Activated CD4-positive, alpha-beta T cell treated with anti-CD3 and anti-CD28 coated beads for 48 hours (primary cell): Measurements from ENCODE around the gene SDK2.

ENCODE experiments used
- DNase-seq: peaks from one replicate; pipeline ENCODE4 v3.0.0-alpha.2; 2020

Gene SDK2

GRCh38 chr17:73605444-73605843, 38.8 kb downstream of the SDK2 start:
- DNase-seq: no peak

DNA sequence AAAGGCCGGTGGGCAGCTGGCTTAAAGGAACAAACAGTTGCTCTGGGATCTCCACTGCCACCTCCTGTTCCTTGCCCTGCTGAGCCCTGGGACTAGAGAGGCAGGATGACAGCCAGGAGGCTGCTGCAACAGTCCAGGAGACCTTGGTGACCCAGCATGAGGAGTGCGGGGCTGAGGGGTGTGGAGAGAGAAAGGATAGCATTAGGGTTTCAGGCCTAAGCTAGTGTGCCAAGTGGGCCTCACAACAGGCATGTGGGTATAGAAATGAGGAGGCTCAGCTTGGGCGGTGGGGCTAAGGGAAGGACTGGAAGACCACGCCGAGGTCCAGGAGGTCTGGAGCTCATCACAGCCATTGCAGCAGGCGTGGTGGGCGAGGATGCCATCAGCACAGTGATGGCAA, 39.8 kb downstream of the SDK2 start:
- no peak for DNase-seq

GRCh38 chr17:73603971-73604370, 40.3 kb downstream of the SDK2 start:
- no peak for DNase-seq

DNA sequence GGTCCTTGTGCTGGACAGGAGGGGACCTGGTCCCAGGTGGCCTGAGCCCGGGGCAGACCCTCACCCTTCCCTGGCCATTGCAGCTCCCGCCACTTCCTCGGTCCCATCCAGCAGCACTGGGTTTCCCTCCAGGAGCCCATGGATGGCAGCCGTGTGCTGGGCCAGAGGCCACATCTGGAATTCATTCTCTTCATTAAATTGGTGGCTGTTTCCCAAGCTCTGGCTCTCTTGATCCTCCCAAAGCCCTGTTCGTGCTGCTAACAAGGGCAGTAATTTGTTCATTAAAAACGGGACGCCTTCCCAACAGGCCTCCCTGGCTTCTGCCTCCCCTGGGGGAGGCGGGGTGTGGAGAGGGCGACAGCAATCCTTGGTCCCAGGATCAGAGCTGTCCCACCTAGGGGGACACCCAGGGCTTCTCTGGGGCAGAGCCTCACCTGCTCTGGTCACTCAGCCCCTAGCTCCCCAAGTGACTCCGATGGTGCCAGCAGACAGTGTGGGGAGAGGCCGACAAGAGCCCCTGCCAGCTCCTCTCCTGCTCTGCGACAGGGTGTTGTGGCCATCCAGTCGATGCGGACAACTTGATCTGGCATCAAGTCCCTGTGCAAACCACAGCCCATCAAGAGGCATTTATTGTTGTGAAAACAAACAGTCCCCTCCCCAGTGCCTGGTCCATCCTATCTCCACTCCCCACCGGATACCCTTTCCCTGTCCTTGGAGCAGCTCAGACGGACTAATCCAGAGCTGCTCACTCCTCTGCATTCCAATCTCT, 44.0 kb downstream of the SDK2 start:
- no peak for DNase-seq

GRCh38 chr17:73599599-73599998, 44.6 kb downstream of the SDK2 start:
- DNase-seq: no peak

- no peak for DNase-seq
Measured at GRCh38 chr17:73598212-73598611, 46.0 kb downstream of the SDK2 start.

DNA sequence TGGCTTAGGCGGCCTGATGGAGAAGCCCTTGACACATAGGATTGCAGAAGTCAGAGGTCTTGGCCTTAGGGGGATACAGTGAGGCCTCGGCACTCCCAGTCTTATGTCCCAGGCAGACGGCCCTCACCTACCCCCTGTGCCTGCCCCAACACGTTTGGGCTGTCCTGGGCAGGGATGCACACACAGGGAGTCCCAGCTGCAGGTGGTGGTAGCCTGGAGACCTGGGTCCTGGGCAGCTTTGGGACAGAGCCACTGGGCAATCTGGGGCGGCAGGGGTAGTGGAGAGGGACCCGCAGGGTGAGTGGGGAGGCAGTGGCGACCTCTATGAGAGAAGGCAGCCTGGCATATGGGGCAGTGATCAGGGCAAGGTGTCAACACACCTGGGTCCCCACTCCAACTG, 48.3 kb downstream of the SDK2 start:
- DNase-seq: no peak

DNA sequence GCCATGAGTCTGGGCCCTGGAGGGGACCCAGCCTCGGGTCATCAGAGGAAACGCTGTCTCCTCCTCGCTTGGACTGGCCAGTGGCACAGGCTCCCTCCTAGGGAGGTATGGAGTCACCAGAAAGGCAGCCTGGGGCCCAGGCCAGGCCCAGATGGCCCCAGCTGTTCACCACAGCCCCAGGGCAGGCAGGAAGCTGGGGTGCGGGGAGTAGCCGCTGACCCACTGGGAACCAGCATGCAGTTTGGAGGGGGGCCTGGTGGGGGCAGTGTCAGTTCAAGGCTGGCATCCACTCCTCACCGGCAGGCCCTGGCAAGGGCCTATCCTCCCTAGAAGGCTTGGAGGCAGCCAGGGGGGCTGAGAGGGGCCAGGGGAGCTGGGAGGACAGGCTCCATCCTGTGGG, 48.8 kb downstream of the SDK2 start:
- DNase-seq: peak; percentile 56

- DNase-seq: no peak
Measured at GRCh38 chr17:73595068-73595467, 49.2 kb downstream of the SDK2 start.

- no peak for DNase-seq
Measured at GRCh38 chr17:73594598-73594997, 49.6 kb downstream of the SDK2 start.

DNA sequence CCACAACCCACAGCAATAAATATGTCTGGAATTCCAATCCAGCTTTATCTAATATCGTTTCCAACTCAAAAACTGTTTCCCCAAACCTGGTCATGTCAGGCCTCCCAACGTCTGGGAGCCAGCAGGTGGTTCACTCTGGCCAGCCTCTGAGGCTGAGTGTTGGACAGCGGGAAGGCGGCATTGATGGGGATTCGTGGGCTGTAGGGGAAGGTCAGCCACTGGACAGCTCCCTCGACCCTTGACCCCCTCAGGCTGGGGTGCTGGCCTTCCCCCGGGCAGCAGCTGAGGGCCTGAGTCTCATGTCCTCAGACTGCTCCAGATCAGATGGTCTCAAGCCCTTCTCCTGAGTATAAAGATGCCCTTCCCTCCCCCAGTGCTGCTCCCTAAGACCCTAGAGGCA, 50.2 kb downstream of the SDK2 start:
- no peak for DNase-seq

- DNase-seq: no peak
Measured at GRCh38 chr17:73593249-73593965, 50.8 kb downstream of the SDK2 start.

DNA sequence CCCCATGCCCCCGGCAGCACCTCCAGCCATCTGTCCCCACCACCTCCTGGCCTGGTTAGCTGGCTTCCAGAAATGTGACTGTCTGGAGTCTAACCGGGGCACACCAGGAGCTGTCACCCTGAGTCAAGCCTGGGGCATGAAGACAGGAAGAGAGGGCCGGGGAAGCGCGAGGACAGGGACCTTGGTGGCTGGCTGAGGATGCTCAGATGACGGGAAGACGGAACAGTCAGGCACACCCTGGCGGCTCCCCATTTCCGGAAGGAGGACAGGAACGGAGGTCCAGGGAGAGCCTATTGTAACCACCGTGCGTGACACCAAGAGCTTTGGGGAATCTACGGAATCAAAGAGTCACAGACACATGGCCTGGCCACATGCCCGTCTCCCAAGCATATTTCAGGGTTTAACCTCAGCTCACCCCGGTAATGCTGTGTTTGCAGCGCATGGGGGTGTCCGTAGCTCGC, 51.7 kb downstream of the SDK2 start:
- DNase-seq: peak; percentile 30

- DNase-seq: no peak
Measured at GRCh38 chr17:73592079-73592415, 52.2 kb downstream of the SDK2 start.

DNA sequence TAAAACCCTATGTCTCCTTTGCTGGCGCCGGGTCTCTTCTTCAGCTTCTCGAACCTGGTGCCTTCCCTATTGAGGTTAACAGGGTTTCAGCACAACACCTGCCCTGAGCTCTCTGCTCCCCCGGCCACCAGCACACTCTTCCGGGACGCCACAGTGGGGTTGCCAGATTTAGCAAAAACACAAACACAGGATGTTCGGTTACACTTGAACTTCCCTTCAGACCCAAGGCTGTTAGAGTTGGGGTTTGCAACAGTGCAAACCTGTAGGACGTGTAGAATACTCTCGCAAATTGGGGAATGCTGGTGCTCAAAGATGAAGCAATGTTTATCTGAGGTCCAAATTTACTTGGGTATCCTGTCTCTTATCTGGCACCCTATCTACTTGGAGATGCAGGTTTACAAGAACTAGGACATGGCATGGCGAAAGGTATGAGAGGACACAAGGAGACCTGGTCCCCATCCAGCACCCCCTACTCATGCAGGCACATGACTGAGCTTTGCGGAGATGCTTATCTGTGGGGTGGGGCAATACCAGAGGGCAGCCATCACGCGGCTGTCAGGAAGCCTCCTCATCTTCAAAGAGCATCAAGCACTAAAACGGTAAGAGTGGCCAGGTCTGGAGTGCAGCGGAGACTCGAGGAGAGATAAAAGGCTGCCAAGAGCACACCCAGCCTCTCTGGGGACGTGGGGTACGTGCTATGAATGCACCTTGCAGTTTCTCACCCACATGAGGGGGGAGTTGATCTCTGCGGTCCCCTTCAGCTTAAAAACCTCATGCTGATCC, 52.8 kb downstream of the SDK2 start:
- peak; percentile 19 for DNase-seq

- no peak for DNase-seq
Measured at GRCh38 chr17:73589363-73589980, 54.8 kb downstream of the SDK2 start.

GRCh38 chr17:73588891-73589290, 55.4 kb downstream of the SDK2 start:
- DNase-seq: no peak

DNA sequence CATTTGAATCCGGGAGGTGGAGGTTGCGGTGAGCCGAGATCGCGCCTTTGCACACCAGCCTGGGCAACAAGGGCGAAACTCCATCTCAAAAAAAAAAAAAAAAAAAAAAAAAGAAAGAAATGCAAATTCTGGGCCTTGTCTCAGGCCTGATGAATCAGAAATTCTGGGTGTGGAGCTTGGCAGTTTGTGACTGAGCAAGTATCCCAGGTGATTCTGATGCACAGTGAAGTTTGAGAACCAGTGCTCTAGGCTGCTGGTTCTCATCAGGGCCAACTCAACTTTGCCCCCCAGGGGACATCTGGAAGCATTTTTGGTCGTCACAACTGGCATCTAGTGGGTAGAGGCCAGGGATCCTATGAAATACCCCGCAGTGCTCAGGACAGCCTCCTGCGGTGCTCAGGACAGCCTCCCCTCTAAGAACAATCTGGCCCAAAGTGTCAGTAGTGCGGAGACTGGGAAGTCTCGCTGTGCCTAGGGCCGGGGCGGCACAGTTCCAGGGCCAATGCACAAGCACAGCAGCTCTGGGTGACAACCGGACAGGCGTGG, 55.9 kb downstream of the SDK2 start:
- DNase-seq: no peak

GRCh38 chr17:73586921-73587602, 57.2 kb downstream of the SDK2 start:
- no peak for DNase-seq

DNA sequence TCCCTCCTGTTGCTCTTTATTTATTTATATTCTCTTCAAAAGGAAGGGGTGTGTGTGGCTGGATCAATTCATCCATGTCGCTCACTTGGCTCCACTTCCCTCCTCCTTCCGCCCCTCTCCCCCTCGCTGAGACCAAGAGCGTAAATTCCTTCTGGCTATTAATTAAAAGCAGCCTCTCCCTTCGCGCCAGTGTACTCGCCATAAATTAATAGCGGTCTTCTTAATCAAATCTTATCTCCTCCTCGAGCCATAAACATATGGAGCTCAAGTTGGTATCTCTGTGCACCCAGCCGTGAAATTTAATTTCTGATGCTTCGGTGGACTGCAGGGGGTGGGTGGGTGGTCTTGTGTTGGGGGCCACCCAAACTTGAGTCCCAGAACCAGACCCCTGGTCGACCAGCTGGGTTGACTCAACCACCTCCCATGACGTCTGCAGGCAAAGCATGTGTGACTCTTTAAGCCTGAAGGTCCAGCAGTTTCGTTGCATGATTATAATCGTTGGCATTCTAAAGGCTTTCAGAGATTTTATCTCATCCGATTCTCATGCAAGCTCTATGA, 57.9 kb downstream of the SDK2 start:
- no peak for DNase-seq

GRCh38 chr17:73585583-73585982, 58.7 kb downstream of the SDK2 start:
- DNase-seq: no peak

DNA sequence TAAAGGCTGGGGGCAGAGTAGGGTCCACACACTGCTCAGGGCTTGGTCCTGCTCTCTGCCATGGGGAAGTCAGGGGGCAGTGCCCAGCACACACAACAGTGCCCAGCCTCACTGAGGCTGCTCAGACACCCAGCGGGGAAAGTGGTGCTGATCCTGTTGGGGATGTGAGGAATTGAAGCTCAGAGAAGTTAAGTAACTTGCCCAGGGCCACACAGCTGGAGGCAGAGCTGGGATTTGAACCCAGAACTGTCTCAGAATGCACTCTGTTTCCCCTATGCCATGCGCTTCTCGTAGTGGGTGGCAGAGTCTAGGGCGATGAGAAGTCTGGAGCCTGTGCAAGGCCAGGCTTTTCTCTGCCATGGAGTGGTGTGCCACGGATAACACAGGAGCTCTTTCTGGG, 59.3 kb downstream of the SDK2 start:
- DNase-seq: no peak
